Hematopoietic multipotent progenitor cell treated with erythropoietin and hydrocortisone succinate and interleukin-3 and kit ligand, for 17 days (in vitro differentiated cells): ENCODE data around the gene FASTKD3.

Experiments used
- DNase-seq: peaks from one replicate; pipeline ENCODE4 v3.0.0-alpha.2; 2015; ENCODE audit warnings: low spot score

The FASTKD3 gene

GRCh38 chr5:7849681-7850394 lies 19.0 kb downstream of the FASTKD3 start:
- no peak for DNase-seq

DNA sequence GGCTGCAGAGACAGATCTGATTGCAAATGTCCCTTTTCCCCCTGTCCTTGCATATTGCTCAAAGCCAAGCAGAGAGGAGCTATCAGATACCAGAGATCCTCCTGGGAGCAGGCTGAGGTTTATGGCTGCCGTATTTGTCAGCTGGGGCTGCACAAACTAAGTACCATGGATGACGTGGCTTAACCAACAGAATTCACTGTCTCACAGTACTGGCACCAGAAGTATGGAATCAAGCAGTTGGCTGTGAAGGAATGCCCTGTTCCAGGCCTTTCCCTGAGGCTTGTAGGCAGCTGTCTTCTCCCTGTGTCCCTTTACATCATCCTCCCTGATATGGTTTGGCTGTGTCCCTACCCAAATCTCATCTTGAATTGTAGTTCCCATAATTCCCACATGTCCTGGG lies 20.5 kb downstream of the FASTKD3 start:
- DNase-seq: no peak

- no peak for DNase-seq
Measured at GRCh38 chr5:7846327-7846726, 22.5 kb downstream of the FASTKD3 start.

GRCh38 chr5:7845557-7845956 lies 23.3 kb downstream of the FASTKD3 start:
- DNase-seq: no peak

DNA sequence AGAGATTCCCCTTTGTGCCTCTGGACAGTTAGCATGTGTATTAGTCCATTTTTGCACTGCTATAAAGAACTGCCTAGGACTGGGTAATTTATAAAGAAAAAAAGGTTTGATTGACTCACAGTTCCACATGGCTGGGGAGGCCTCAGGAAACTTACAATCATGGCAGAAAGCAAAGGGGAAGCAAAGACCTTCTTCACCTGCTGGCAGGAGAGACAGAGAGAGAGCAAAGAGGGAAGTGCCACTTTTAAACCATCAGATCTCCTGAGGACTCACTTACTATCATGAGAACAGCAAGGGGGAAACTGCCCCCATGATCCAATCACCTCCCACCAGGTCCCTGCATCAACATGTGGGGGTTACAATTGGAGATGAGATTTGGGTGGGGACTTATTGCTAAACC lies 23.9 kb downstream of the FASTKD3 start:
- DNase-seq: no peak

GRCh38 chr5:7842531-7842930 lies 26.3 kb downstream of the FASTKD3 start:
- no peak for DNase-seq

DNA sequence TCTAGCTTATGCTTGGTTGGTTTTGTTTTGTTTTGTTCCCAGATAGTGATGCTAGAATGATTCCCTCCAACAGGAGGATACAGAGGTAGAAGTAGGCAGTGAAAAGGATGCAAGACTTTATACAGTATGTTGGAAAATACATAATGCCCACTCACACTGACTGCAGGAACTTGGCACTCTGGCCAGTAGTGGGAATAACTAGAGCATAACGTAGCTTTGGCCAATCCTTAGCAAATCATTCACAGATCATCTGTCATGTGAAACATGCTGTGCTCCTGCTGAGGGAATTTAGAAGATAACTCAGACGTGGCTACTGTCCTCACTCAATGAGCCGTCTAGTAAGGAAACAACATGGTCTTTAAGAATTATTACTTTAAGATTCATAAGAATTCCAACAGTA lies 31.4 kb downstream of the FASTKD3 start:
- DNase-seq: no peak

DNA sequence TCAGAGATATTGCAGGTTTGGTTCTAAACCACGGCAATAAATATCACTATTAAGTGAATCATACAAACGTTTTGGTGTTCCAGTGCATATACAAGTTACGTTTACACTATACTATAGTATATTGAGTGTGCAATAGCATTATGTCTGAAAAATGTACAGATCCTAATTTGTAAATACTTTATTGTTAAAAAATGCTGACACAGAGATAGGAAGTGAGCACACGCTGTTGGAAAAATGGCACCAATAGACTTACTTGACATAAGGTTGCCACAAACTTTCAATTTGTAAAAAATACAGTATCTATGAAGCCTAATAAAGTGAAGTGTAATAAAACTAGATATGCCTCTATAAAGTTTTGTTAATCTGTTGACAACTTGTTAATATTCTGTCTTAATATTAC lies 33.8 kb downstream of the FASTKD3 start:
- DNase-seq: no peak

GRCh38 chr5:7828269-7828668 lies 40.6 kb downstream of the FASTKD3 start:
- DNase-seq: no peak

DNA sequence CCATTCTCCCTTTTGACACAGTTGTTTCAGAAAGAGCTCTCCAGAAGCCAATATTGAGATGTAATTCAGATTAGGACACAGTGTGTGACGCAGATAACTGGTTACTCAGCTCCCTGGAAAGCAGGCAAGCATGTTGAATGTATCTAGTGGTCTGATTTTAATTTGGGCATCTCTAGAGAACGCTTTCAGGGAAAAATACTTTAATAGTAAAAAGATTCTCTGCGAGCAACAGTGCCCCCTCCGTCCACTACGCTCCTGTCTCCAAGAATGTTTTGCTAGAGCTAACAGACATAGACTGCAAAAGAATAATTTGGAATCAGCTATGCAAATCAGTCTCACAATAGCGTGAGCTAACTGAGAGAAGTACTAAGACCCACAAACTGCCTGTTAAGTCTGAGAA lies 41.2 kb downstream of the FASTKD3 start:
- DNase-seq: no peak

DNA sequence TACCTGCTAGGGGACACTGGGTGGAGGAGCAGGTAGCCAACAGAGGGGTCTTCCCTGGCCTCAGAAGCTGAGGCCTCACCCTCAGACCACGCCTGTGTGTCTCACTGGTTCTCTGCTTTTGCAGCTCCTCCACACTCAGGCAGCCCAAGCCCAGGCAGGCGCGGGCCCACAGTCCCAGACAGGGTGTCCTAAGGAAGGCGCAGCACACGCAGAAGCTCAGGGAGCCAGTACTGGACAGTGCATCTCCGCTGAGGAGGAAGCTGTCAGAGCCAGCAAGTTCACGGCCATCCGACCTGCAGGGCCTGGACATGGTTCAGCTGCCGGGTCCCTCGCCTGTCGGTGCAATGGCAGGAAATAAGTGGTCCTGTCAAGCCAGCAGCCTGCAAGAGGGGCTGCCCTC lies 43.2 kb downstream of the FASTKD3 start:
- no peak for DNase-seq

DNA sequence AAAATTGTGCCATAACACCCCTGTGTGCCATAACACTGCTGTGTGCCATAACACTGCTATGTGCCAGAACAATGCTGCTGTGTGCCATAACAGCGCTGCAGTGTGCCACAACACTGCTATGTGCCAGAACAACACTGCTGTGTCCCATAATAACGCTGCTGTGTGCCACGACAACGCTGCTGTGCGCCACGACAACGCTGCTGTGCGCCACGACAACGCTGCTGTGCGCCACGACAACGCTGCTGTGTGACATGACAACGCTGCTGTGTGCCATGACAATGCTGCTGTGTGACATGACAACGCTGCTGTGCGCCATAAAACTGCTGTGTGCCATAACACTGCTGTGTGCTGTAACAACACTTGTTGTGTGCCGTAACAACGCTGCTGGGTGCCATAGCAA lies 43.8 kb downstream of the FASTKD3 start:
- no peak for DNase-seq

GRCh38 chr5:7823594-7823993 lies 45.2 kb downstream of the FASTKD3 start:
- DNase-seq: no peak

GRCh38 chr5:7822449-7822848 lies 46.4 kb downstream of the FASTKD3 start:
- DNase-seq: no peak

GRCh38 chr5:7816535-7816901 lies 52.3 kb downstream of the FASTKD3 start:
- DNase-seq: no peak

DNA sequence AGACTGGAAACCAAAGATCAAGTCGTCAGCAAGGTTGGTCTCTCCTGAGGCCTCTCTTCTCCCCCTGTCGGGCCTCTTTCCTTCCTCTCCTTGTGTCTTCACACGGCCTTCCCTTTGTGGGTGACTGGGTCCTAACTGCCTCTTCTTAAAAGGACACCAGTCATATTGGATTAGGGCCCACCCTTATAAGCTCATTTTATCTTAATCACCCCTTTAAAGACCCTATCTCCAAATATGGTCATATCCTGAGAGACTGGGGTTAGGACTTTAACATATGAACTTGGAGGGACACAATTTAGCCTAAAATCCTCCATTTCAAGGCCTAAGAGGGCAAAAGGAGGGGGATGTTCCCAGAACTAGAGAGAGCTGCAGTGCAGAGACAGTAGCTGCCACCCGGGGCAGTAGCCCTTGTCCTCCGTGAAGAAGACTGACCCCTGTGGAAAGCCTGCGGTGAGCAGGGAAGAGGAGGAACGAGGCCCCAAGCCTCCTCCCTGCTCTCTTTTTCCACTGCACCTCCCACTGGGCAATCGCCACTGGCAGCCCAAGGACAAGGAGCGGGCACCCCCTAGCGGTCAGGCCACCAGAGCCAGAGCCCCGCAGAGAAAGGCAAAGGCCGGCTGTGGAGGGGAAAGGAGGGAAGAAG lies 52.8 kb downstream of the FASTKD3 start:
- peak; percentile 18 for DNase-seq

DNA sequence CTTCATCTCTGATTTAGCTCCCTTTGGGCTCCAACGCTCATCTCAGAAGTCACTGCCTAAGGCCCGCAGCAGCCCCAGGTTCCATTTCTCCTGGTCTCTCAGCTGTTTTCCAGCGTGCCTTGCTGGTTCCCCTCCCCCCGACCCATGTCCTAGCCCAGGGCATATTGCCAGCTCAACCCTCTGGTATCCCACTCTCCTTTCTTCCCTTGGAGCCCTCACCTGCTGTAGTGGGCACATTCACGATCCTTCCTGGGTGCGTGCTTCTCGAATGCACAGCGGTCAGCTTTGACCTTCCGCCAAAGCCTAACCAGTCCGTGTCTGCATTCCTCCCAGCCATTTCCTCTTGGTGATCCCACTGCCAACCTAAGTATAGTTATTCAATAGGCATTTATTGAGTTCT lies 54.0 kb downstream of the FASTKD3 start:
- DNase-seq: no peak

DNA sequence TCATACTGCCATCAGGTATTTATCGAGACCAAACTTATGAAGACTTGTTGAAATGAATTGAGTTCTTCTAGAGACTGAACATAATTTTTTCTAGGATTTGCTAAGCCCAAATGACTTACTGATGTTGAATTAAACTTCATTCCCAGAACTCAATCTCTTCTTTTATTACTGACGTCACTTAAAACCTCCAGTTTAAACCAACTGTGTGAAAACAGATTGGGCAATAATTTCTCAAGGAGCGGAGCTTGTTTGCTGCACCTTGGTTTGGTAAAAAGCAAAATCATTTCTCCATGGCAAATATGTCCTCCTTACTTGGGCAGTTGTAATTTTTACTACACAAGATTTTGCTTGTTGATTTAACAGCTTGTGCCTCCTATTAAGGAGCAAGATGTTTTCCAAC lies 55.3 kb downstream of the FASTKD3 start:
- no peak for DNase-seq

DNA sequence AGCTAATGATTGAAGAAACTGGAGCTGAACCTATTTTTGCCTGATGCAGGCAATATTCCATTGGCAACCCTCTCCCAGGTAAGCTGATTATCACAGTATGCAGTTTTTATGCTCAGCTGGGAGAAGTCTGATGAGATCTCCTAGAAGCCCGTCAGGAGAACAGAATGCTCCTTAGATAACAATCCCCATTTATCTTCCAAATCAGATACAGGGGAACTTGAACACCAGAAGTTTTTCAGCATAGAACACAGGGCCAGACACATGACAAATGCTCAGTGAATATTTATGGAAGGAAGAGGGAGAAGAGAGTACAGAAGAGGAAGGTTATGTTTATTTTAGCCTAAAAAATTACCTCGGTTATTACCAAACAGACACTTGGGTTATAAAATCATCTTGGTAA lies 55.8 kb downstream of the FASTKD3 start:
- DNase-seq: no peak

- no peak for DNase-seq
Measured at GRCh38 chr5:7811715-7812114, 57.1 kb downstream of the FASTKD3 start.
